ENCODE data around the gene SESN3. TPM values are rescaled to one million over a fixed set of nuclear protein-coding genes. Genes with fewer than 3 reads are reported as not detected.

SESN3 gene
- total RNA-seq, 1 experiment from 2014 or later, result 1.4 TPM

GRCh38 chr11:95148406-95148805 is 82.6 kb downstream of the SESN3 start:
- no peaks in the 10 kb centered on the region for H3K27me3 ChIP-seq (ENCODE audit: control insufficient read depth, insufficient read depth, low read length)
- no peaks in the 10 kb centered on the region for H3K36me3 ChIP-seq (ENCODE audit: control insufficient read depth, insufficient read depth, low read length)
- no peaks in the 10 kb centered on the region for H3K9me3 ChIP-seq (ENCODE audit: control insufficient read depth, insufficient read depth, low read depth, low read length)
- H3K4me1 ChIP-seq (ENCODE audit: control insufficient read depth, insufficient read depth, low read length), result peaks cover 23% of the 10 kb centered on the region
- no TSS peak for BruUV-seq (replicated peaks)
- no peak overlapping the region for H3K27ac ChIP-seq (ENCODE audit: low read length)
- no peak for ATAC-seq
- TF ChIP-seq TCF7L2 (IDR thresholded peaks at IDR 0.05; ENCODE audit: low read depth, low read length) (no peak), REST (IDR thresholded peaks at IDR 0.05; ENCODE audit: insufficient read depth in 1 of 2, low read depth in 2 of 2, low read length in 1 of 2) (no peak), POLR2AphosphoS5 (IDR thresholded peaks at IDR 0.05; ENCODE audit: low read depth, low read length) (no peak), CTCF (IDR thresholded peaks at IDR 0.05) (no peak), SIN3A (IDR thresholded peaks at IDR 0.05; ENCODE audit: borderline replicate concordance, insufficient read depth, low read depth, low read length) (no peak)
- CTCF ChIA-PET, result no interaction called here
- no peak for DNase-seq (ENCODE audit: low read depth, low spot score)
- POLR2A ChIA-PET, result no interaction called here
- intact Hi-C loops (cut with micrococcal nuclease; ENCODE audit: unreplicated experiment) (loop anchor here (10.0 kb wide), 1 partner anchor 524 kb away; no protein-coding TSS in a partner anchor), in situ Hi-C loops (cut with HindIII; ENCODE audit: low pct_unique_long_range_greater_than_20kb, low sequenced_read_pairs) (no loop called here)
- H3K4me3 ChIP-seq (ENCODE audit: low read depth in 2 of 2, low read length in 2 of 2), result no peak overlapping the region

- no peak for ATAC-seq
- no peak for TF ChIP-seq CTCF (IDR thresholded peaks at IDR 0.05)
- no peak for TF ChIP-seq REST (IDR thresholded peaks at IDR 0.05; ENCODE audit: insufficient read depth in 1 of 2, low read depth in 2 of 2, low read length in 1 of 2)
- TF ChIP-seq SIN3A (IDR thresholded peaks at IDR 0.05; ENCODE audit: borderline replicate concordance, insufficient read depth, low read depth, low read length), result no peak
- TF ChIP-seq TCF7L2 (IDR thresholded peaks at IDR 0.05; ENCODE audit: low read depth, low read length), result no peak
- TF ChIP-seq POLR2AphosphoS5 (IDR thresholded peaks at IDR 0.05; ENCODE audit: low read depth, low read length), result no peak
- intact Hi-C loops (cut with micrococcal nuclease; ENCODE audit: unreplicated experiment), result loop anchor here (10.0 kb wide), 1 partner anchor 523 kb away; no protein-coding TSS in a partner anchor
- Histone ChIP-seq H3K27ac (ENCODE audit: low read length) (no peak overlapping the region), H3K4me1 (ENCODE audit: control insufficient read depth, insufficient read depth, low read length) (peaks cover 23% of the 10 kb centered on the region), H3K27me3 (ENCODE audit: control insufficient read depth, insufficient read depth, low read length) (no peaks in the 10 kb centered on the region), H3K36me3 (ENCODE audit: control insufficient read depth, insufficient read depth, low read length) (no peaks in the 10 kb centered on the region), H3K9me3 (ENCODE audit: control insufficient read depth, insufficient read depth, low read depth, low read length) (no peaks in the 10 kb centered on the region), H3K4me3 (ENCODE audit: low read depth in 2 of 2, low read length in 2 of 2) (no peak overlapping the region)
- no peak for DNase-seq (ENCODE audit: low read depth, low spot score)
- POLR2A ChIA-PET, result no interaction called here
- CTCF ChIA-PET, result interaction anchor here (0.6 kb wide), 1 partner anchor 755 kb away, joined by 3 read pairs; no protein-coding TSS in a partner anchor
- BruUV-seq (replicated peaks), result no TSS peak
- in situ Hi-C loops (cut with HindIII; ENCODE audit: low pct_unique_long_range_greater_than_20kb, low sequenced_read_pairs), result no loop called here
Observed at GRCh38 chr11:95147364-95147905, 83.6 kb downstream of the SESN3 start.
